Neuronal stem cell (in vitro differentiated cells): ENCODE data around the gene LRRC51.

Source experiments
- DNase-seq: peaks from one replicate; pipeline ENCODE4 v3.0.0-alpha.2; 2013; ENCODE audit warnings: low spot score
- H2AFZ ChIP-seq: one replicate; pipeline ENCODE4 v1.6.1; 2013; ENCODE audit warnings: mild to moderate bottlenecking, low read length, inconsistent platforms
- H2AK5ac ChIP-seq: 2 replicates; pipeline ENCODE4 v1.6.1; 2013; ENCODE audit warnings: low read depth, mild to moderate bottlenecking, inconsistent platforms, low read length, moderate library complexity, mixed read lengths
- H2BK120ac ChIP-seq: 2 replicates; pipeline ENCODE4 v1.6.1; 2013; ENCODE audit warnings: low read depth, mild to moderate bottlenecking, inconsistent platforms, low read length, moderate library complexity, mixed read lengths
- H2BK12ac ChIP-seq: one replicate; pipeline ENCODE4 v1.6.1; 2013; ENCODE audit warnings: low read length, inconsistent platforms
- H2BK15ac ChIP-seq: 2 replicates; pipeline ENCODE4 v1.6.1; 2013; ENCODE audit warnings: mild to moderate bottlenecking, low read length, inconsistent platforms, mixed read lengths
- H2BK5ac ChIP-seq: one replicate; pipeline ENCODE4 v1.6.1; 2013; ENCODE audit warnings: inconsistent platforms, mild to moderate bottlenecking, low read length, moderate library complexity
- H3K14ac ChIP-seq: one replicate; pipeline ENCODE4 v1.6.1; 2013; ENCODE audit warnings: low read length, inconsistent platforms
- H3K18ac ChIP-seq: 2 replicates; pipeline ENCODE4 v1.6.1; 2013; ENCODE audit warnings: low read length, inconsistent platforms
- H3K23ac ChIP-seq: 2 replicates; pipeline ENCODE4 v1.6.1; 2013; ENCODE audit warnings: low read depth, mild to moderate bottlenecking, mixed read lengths, low read length, inconsistent platforms; ENCODE audit not compliant: poor library complexity
- H3K27ac ChIP-seq: replicated peaks from 3 replicates; pipeline ENCODE4 v1.5.1; 2013; ENCODE audit warnings: low read length, inconsistent platforms
- H3K27me3 ChIP-seq, 3 experiments: 2 replicates each; pipeline ENCODE4 v1.6.1; 2013; ENCODE audit warnings: low read length in 3 of 3, mild to moderate bottlenecking in 2 of 3, inconsistent platforms in 1 of 3, low read depth in 1 of 3, mixed read lengths in 1 of 3, moderate library complexity in 1 of 3; ENCODE audit not compliant: control insufficient read depth in 3 of 3, insufficient read depth in 3 of 3
- H3K36me3 ChIP-seq, 2 donors: replicated peaks in 1 of 2; 2 replicates each; pipeline ENCODE4 v1.6.1; 2013; ENCODE audit warnings: low read length in 2 of 2; ENCODE audit not compliant: control insufficient read depth in 2 of 2, insufficient read depth in 2 of 2
- H3K4ac ChIP-seq: 2 replicates; pipeline ENCODE4 v1.6.1; 2013; ENCODE audit warnings: inconsistent platforms, mild to moderate bottlenecking, low read length, moderate library complexity
- H3K4me1 ChIP-seq, 2 donors: 1 replicate in 1 of 2; 2 replicates in 1 of 2; pipeline ENCODE4 v1.6.1; 2013; ENCODE audit warnings: low read length in 2 of 2, low read depth in 1 of 2; ENCODE audit not compliant: control insufficient read depth in 2 of 2, insufficient read depth in 1 of 2
- H3K4me2 ChIP-seq: one replicate; pipeline ENCODE4 v1.6.1; 2013; ENCODE audit warnings: mild to moderate bottlenecking, low read length, inconsistent platforms; ENCODE audit not compliant: insufficient read depth, poor library complexity, severe bottlenecking
- H3K4me3 ChIP-seq, 2 donors: 2 replicates each; pipeline ENCODE4 v1.5.1; 2013; ENCODE audit warnings: low read length in 2 of 2, mild to moderate bottlenecking in 2 of 2, inconsistent platforms in 1 of 2, moderate library complexity in 1 of 2
- H3K79me1 ChIP-seq: one replicate; pipeline ENCODE4 v1.6.1; 2013; ENCODE audit warnings: low read depth, mild to moderate bottlenecking, inconsistent platforms, low read length, moderate library complexity
- H3K9ac ChIP-seq: one replicate; pipeline ENCODE4 v1.6.1; 2013; ENCODE audit warnings: mild to moderate bottlenecking, low read depth, low read length, inconsistent platforms; ENCODE audit not compliant: poor library complexity
- H3K9me3 ChIP-seq, 2 donors: replicated peaks in 1 of 2; 2 replicates each; pipeline versions ENCODE3 to v1.6.1; 2013; ENCODE audit warnings: low read length in 2 of 2, mild to moderate bottlenecking in 2 of 2, inconsistent platforms in 1 of 2, low read depth in 1 of 2, mixed read lengths in 1 of 2, moderate library complexity in 1 of 2; ENCODE audit not compliant: control insufficient read depth in 2 of 2, insufficient read depth in 1 of 2
- H4K8ac ChIP-seq: one replicate; pipeline ENCODE4 v1.6.1; 2013; ENCODE audit warnings: low read depth, mild to moderate bottlenecking, inconsistent platforms, low read length, moderate library complexity
- H4K91ac ChIP-seq: one replicate; pipeline ENCODE4 v1.6.1; 2013; ENCODE audit warnings: low read length, low read depth, mild to moderate bottlenecking, inconsistent platforms; ENCODE audit not compliant: poor library complexity
- WGBS, 2 donors: extraction: QIAGEN DNeasy Blood & Tissue Kit; methylation state at CpG; one replicate each; pipeline ENCODE4 v1.1.7; 2013; ENCODE audit warnings: missing lambda C conversion rate in 2 of 2, mixed read lengths in 1 of 2; ENCODE audit not compliant: insufficient read length in 2 of 2, insufficient replicate concordance in 1 of 2; ENCODE audit errors: extremely low coverage in 2 of 2; 5-methylcytosine and 5-hydroxymethylcytosine counted together

Gene LRRC51

DNA sequence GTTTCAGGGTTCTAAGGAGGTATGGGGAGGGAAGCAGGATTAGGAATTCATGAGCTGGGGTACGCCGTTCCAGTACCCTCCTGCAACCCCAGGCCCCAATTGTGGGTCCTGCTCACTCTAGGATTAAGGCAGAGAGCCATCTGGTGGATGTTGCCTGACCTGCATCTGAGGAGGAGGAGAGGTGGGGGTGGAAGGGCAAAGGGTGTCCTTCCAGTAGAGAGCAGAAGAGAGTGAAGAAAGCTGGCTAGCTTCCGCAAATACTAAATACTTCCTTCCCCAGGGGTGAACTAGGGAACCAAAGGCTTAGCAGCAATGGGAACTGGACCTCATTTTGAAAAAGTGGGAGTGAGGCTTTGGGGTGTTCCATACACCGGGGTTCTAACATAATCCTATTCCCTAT lies 10.6 kb downstream of the LRRC51 start:
- no peak overlapping the region for H3K9ac ChIP-seq
- no peak overlapping the region for H2BK5ac ChIP-seq
- H3K79me1 ChIP-seq: no peaks in the 10 kb centered on the region
- H3K18ac ChIP-seq: no peak overlapping the region
- H2BK15ac ChIP-seq: no peak overlapping the region
- no peak overlapping the region for H3K14ac ChIP-seq
- no peak overlapping the region for H3K4me2 ChIP-seq
- no peaks in the 10 kb centered on the region for H3K9me3 ChIP-seq
- no peak overlapping the region for H2BK12ac ChIP-seq
- H3K23ac ChIP-seq: no peak overlapping the region
- H2BK120ac ChIP-seq: no peak overlapping the region
- DNase-seq: peak; percentile 59
- H3K4ac ChIP-seq: no peak overlapping the region
- no CpG with 5 or more reads among the region's 4 CpGs for WGBS, 2 donors
- H3K27me3 ChIP-seq: no peaks in the 10 kb centered on the region
- no peak overlapping the region for H4K91ac ChIP-seq
- H3K4me1 ChIP-seq: no peaks in the 10 kb centered on the region
- no peak overlapping the region for H2AFZ ChIP-seq
- no peak overlapping the region for H2AK5ac ChIP-seq
- no peak overlapping the region for H4K8ac ChIP-seq
- peaks cover 16 to 58% of the 10 kb centered on the region in 2 donors for H3K36me3 ChIP-seq
- no peak overlapping the region for H3K4me3 ChIP-seq
- H3K27ac ChIP-seq: no peak overlapping the region

DNA sequence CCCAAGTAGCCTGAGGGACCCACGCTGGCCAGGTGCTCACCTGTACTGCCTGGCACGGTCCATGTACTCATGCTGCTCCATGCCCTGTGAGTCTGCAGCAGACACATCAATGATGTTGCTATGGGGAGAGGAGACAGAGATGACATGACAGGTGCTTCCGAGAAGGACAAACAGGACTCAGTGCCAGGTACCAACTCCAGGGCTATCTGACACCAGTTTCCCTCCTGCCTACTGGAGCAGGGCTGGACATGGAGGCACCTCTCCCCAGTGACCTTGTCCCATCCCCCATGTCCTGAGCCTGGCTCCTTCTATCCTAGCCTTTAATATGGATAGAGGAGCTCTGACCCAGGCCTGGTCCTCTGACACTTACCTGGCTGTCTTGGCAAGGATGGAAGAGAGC lies 18.1 kb downstream of the LRRC51 start:
- H3K9me3 ChIP-seq: no peaks in the 10 kb centered on the region
- peaks cover 30 to 73% of the 10 kb centered on the region in 2 donors for H3K36me3 ChIP-seq
- H2BK15ac ChIP-seq: no peak overlapping the region
- no peak overlapping the region for H3K9ac ChIP-seq
- no peak overlapping the region for H2BK12ac ChIP-seq
- no peak overlapping the region for H4K8ac ChIP-seq
- no CpG with 5 or more reads among the region's 3 CpGs for WGBS, 2 donors
- peaks cover 9 to 10% of the 10 kb centered on the region in 2 donors for H3K4me1 ChIP-seq
- no peak overlapping the region for H2AK5ac ChIP-seq
- no peak overlapping the region for H2AFZ ChIP-seq
- no peak for DNase-seq
- H4K91ac ChIP-seq: no peak overlapping the region
- peak overlapping the region; percentile 50 for H3K23ac ChIP-seq
- H3K27ac ChIP-seq: no peak overlapping the region
- no peak overlapping the region for H2BK120ac ChIP-seq
- peak overlapping the region in 1 of 2 donors; percentile 39 for H3K4me3 ChIP-seq
- no peak overlapping the region for H3K4ac ChIP-seq
- no peak overlapping the region for H2BK5ac ChIP-seq
- H3K27me3 ChIP-seq: no peaks in the 10 kb centered on the region
- H3K79me1 ChIP-seq: peaks cover 4% of the 10 kb centered on the region
- H3K14ac ChIP-seq: no peak overlapping the region
- no peak overlapping the region for H3K18ac ChIP-seq
- no peak overlapping the region for H3K4me2 ChIP-seq

DNA sequence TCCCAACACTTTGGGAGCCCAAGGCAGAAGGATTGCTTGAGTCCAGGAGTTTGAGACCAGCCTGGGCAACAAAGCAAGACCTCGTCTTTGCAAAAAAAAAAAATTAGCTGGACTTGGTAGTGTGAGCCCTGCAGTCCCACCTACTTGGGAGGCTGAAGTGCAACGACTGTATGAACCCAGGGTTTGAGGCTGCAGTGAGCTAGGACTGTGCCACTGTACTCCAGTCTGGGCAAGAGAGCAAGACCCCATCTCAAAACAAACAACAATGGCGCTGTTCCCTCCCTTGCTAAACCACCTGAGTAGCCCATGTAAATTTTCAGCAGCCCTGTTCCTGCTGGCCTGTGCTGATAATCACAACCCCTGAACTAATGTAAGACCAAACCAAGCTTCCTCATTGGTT lies 19.4 kb downstream of the LRRC51 start:
- H2BK120ac ChIP-seq: no peak overlapping the region
- no peak overlapping the region for H4K91ac ChIP-seq
- H3K4me2 ChIP-seq: no peak overlapping the region
- no peak overlapping the region for H3K4ac ChIP-seq
- H2BK15ac ChIP-seq: no peak overlapping the region
- H2BK12ac ChIP-seq: no peak overlapping the region
- no peaks in the 10 kb centered on the region for H3K9me3 ChIP-seq
- H3K14ac ChIP-seq: no peak overlapping the region
- H3K9ac ChIP-seq: no peak overlapping the region
- no peak overlapping the region for H3K27ac ChIP-seq
- H3K27me3 ChIP-seq: no peaks in the 10 kb centered on the region
- no peak overlapping the region for H4K8ac ChIP-seq
- H2AFZ ChIP-seq: no peak overlapping the region
- no peak overlapping the region for H3K23ac ChIP-seq
- WGBS, 2 donors: no CpG with 5 or more reads among the region's 3 CpGs
- no peak overlapping the region for H3K18ac ChIP-seq
- no peak for DNase-seq
- no peak overlapping the region for H3K4me3 ChIP-seq
- no peak overlapping the region for H2AK5ac ChIP-seq
- H3K79me1 ChIP-seq: peaks cover 4% of the 10 kb centered on the region
- H3K4me1 ChIP-seq: peaks cover 9 to 11% of the 10 kb centered on the region in 2 donors
- peaks cover 26 to 63% of the 10 kb centered on the region in 2 donors for H3K36me3 ChIP-seq
- no peak overlapping the region for H2BK5ac ChIP-seq

DNA sequence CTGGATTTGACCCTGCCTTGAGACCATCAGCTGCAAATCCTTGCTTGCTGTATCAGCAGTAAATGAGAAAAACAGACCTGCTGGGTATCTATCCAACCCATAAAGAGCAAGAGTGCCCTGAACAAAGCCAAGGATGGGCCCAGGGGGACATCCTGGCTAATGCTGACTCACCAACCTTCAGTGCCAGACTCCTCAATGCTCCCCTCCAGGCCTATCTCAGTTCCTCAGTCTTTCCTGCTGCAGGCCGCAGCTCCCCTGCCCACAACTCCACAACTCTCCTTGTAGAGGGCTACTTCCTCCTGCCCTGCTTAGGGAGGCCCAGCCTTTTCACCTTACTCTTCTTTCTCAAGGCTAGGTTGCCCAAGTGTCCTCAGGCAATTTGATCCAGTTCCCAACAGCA lies 19.8 kb downstream of the LRRC51 start:
- Histone ChIP-seq H3K4ac (no peak overlapping the region), H3K4me1 (peaks cover 9 to 11% of the 10 kb centered on the region in 2 donors), H2AK5ac (no peak overlapping the region), H3K18ac (no peak overlapping the region), H3K36me3 (peaks cover 23 to 58% of the 10 kb centered on the region in 2 donors), H2BK120ac (no peak overlapping the region), H3K79me1 (peaks cover 4% of the 10 kb centered on the region), H3K9me3 (no peaks in the 10 kb centered on the region), H4K91ac (no peak overlapping the region), H3K9ac (no peak overlapping the region), H2BK15ac (no peak overlapping the region), H3K23ac (no peak overlapping the region), H3K14ac (no peak overlapping the region), H4K8ac (no peak overlapping the region), H3K27ac (no peak overlapping the region), H2AFZ (no peak overlapping the region), H3K4me2 (no peak overlapping the region), H2BK12ac (no peak overlapping the region), H2BK5ac (no peak overlapping the region), H3K27me3 (no peaks in the 10 kb centered on the region), H3K4me3 (no peak overlapping the region)
- WGBS, 2 donors: no CpG with 5 or more reads among the region's 1 CpG
- no peak for DNase-seq
